DMS153 (cell line): Measurements from ENCODE around the gene VASP.

ENCODE experiments used
- DNase-seq: peaks from one replicate; lab custom pipeline; 2025; lab: John Stamatoyannopoulos, UW

VASP gene

DNA sequence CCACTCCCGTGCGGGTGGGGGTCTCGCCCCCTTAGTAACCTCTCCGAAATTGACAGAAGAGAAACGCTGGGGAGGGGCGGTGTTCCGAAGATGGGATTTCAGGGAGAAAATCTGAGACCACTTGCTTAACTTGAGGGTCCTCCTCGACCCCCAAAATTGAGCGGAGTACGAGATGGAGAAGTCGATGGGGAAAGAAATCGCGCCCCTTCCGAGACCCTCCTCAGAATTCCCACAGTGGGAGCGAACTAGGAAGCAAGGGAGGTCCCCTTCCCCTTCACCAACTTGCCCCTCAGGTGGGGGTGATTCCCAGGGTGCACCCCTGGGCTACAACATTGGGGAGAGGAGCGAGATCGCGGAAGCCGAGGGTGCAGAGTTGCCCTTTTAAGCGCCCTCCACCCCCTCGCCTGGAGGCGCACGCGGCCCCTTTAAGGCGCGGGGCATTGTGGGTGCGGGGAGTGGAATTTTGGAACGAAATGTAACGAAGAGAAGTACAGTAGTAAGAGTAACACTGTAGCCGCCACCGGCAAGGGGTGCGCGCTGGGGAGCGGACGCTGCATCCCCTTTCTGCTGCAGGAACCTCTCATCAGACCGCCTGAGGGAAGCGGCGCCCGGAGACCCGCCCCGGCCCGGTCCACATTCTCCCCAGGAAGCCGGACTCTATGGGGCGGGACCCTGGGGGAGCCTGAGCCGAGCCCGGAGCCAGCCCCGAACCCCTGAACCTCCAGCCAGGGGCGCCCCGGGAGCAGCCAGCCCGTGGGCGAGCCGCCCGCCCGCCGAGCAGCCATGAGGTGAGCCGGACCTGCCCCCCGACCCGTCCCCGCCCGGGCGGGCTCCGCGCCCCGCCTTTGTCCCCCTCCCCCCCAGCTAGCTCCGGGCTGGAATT, at the start of gene VASP:
Gene VASP, plus strand, starts transcription at position 491 of the 883 bp plus-strand sequence. Its CDS starts 293 bp downstream, at position 784.
- DNase-seq: peak; percentile 55

- no peak for DNase-seq
Observed at GRCh38 chr19:45457776-45458175, 49.5 kb upstream of the VASP start.

- DNase-seq: no peak
Observed at GRCh38 chr19:45460807-45461347, 46.4 kb upstream of the VASP start.

- DNase-seq: no peak
Observed at GRCh38 chr19:45462174-45462573, 45.1 kb upstream of the VASP start.

DNA sequence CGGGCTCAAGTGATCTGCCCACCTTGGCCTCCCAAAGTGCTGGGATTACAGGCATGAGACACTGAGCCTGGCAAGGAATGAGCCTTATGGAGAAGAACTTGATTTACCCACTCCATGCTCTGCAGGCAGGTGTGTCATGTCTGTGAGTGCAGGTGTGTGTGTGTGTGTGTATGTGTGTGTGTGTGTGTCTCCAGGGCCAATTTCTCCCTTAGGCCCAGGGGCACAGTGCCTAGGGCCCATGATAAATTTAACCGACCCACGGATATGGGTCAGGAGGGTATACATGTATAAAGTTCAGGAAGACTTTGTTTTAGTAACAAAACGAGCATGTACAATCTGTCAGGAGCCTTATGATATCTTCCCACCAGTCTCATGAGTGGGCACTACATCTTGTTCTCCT, 44.0 kb upstream of the VASP start:
- DNase-seq: no peak

DNA sequence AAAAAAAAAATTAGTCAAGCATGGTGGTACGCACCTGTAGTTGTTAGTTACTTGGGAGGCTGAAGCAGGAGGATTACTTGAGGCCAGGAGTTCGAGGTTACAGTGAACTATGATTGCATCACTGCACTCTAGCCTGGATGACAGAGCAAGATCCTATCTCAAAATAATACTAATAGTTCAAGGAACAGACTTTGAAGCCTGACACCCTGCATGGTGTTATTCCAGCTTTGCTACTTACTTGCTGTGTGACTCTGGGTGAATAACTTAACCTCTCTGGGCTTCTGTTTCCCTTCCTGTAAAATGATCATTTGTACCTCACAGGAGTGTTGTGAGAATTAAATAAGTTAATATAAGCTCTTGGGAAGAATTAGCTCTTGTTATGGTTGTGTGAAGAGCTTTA, 43.0 kb upstream of the VASP start:
- DNase-seq: no peak

DNA sequence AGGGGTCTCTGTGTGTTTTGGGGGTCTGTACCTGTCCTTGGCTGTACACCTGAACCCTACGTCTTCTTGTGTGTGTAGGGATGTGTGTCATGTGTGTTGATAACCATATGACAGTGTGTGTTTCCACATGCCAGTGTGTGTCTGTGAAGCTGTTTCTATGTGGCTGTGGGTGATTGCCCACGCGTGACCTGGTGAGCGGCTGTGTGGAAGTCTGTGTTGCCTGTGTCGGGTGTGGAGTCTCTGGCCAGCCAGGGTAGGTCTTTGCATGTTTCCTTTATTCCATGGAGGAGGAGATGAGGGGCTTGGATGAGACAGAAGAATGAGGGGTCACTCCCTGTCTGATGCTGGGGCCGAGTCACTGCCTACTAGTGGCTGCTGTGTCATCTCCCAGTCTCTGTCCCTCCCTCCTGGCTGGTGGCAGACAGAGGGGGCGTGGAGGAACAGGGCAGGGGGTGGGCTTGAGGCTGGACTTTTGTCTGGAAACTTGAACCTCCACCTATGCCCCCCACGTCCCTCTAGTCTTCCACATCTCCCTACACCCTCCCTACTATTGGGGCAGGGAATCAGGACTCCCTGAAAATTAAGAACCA, 42.3 kb upstream of the VASP start:
- no peak for DNase-seq

GRCh38 chr19:45467115-45467455, 40.2 kb upstream of the VASP start:
- no peak for DNase-seq

GRCh38 chr19:45467456-45468158, 39.7 kb upstream of the VASP start, which contains the start of gene FOSB:
Gene FOSB (plus strand): TSS chr19:45467996. CDS start chr19:45468587, 591 bp downstream.
- DNase-seq: peak; percentile 82

DNA sequence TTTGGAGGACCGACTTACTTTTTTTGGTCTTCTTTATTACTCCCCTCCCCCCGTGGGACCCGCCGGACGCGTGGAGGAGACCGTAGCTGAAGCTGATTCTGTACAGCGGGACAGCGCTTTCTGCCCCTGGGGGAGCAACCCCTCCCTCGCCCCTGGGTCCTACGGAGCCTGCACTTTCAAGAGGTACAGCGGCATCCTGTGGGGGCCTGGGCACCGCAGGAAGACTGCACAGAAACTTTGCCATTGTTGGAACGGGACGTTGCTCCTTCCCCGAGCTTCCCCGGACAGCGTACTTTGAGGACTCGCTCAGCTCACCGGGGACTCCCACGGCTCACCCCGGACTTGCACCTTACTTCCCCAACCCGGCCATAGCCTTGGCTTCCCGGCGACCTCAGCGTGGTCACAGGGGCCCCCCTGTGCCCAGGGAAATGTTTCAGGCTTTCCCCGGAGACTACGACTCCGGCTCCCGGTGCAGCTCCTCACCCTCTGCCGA, 39.1 kb upstream of the VASP start:
- no peak for DNase-seq

DNA sequence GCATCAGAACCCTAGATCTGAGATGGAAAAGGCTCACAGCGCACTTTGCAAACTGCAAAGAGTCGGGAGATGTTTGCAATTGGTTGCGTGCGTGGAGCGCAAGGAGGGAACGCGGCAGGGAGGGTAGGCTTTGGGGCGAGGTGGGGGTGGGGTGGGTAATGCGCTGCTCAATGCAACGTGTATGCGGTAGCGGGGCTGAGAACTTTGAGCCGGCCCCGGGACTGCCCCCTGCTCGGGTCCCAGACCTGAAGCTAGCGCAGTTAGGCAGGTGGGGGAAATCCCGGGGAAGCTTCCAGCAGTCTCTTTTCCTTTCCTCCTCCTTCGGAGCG, 38.5 kb upstream of the VASP start:
- DNase-seq: no peak

DNA sequence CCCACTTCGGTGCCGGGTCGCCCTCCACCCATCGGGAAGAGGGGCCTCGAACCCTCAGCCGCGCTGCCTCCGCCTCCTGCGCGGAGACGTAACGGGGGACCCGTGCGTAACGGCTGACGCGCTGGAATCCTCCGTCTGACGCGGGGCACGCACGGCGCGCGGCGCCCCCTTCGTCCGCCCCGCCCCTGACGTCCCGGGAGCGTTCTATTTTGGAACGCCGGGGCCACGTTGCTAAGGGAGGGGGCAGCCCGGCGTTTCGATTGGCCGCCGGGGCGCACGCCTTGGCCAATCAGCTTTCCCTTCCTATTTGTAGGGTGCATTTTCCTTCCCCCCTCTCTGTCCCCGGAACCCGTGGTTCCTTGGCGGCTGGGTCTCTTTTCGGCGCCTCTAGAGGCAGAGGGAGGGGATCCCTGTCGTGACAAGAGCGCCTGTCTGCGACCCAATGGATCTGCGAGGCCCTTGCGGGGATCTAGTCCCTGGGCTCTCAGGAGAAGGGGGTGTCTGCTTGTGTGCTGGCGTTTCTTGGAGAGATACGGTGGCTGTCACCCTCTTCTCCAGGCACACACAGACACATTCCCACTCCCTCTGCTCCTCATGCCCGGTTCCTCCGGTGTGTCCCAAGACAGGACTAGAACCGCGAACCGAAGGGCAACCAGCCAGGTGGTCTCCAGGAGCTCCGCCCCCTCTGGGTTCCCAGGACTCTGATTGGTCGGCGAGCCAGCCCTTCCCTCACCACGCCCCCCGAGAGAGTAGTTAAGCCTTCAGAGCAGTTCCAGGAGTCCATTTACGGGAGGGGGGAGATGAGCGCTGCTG, 37.9 kb upstream of the VASP start:
- peak; percentile 90 for DNase-seq

- DNase-seq: no peak
Observed at GRCh38 chr19:45469945-45470761, 37.1 kb upstream of the VASP start.

DNA sequence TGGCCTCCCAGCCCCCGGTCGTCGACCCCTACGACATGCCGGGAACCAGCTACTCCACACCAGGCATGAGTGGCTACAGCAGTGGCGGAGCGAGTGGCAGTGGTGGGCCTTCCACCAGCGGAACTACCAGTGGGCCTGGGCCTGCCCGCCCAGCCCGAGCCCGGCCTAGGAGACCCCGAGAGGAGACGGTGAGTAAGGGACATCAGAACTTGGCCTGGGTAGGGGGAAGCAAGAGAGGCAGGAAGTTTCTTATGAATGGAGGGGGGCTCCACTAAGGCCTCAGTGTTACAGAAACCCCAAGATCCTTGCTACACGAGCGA, 36.6 kb upstream of the VASP start:
- no peak for DNase-seq

- DNase-seq: no peak
Observed at GRCh38 chr19:45471111-45471930, 36.0 kb upstream of the VASP start.

DNA sequence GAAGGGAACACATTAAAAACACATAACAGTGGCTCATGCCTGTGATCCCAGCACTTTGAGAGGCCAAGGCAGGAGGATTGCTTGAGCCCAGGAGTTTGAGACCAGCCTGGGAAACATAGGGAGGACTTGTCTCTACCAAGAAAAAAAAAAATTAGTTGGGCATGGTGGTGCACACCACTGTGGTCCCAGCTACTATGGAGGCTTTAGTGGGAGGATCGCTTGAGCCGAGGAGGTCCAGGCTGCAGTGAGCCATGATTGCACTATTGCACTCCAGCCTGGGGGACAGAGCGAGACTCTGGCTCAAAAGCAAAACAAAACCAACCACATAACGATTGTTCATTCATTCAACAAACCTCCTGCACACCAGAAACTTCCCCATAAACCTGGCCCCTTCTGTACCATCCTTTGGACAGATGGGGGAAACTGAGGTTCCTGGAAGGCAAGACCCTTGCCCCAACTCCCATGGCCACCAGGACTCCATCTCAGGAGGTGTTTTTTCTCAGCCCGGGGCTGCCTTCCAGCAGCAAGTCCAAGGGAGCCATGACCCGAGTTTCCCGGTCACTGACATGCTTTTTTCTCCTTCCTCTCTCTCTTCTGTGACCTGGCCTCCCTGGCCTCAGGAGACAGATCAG, 35.2 kb upstream of the VASP start:
- DNase-seq: no peak

GRCh38 chr19:45472563-45473366, 34.5 kb upstream of the VASP start:
- no peak for DNase-seq

GRCh38 chr19:45473367-45473681, 34.0 kb upstream of the VASP start:
- DNase-seq: no peak
